Measurements from ENCODE around the gene MAP3K12. TPM values are rescaled to one million over a fixed set of nuclear protein-coding genes. Genes with fewer than 3 reads are reported as not detected.

MAP3K12 gene
- total and polyA plus RNA-seq, 4 donors, result 3.6 to 68.4 (median 32.8) TPM

Other genes starting within 250 kb of the MAP3K12 start
- gene ESPL1, start 231.2 kb downstream of the MAP3K12 start, total RNA-seq, result 1 to 10 TPM in 1 of 2 donors, under 1 TPM in 1; 0.49 to 2.8 TPM
- gene ESPL1, start 231.2 kb downstream of the MAP3K12 start, polyA plus RNA-seq, result 1 to 10 TPM in 1 of 2 donors, under 1 TPM in 1; 0.38 to 2.5 TPM
- 100 to 1,000 TPM; 386 to 452 TPM for gene PFDN5, start 203.9 kb downstream of the MAP3K12 start, total RNA-seq
- gene PFDN5, start 203.9 kb downstream of the MAP3K12 start, polyA plus RNA-seq, result 1,000 to 10,000 TPM; 1,642 to 3,916 TPM
- gene MYG1, start 199.8 kb downstream of the MAP3K12 start, total RNA-seq, result 10 to 100 TPM; 32.7 to 43.6 TPM
- 100 to 1,000 TPM in 1 of 2 donors, 10 to 100 TPM in 1; 38.6 to 112 TPM for gene MYG1, start 199.8 kb downstream of the MAP3K12 start, polyA plus RNA-seq
- 10 to 100 TPM; 33.3 to 45.3 TPM for gene AAAS, start 177.8 kb downstream of the MAP3K12 start, total RNA-seq
- gene AAAS, start 177.8 kb downstream of the MAP3K12 start, polyA plus RNA-seq, result 100 to 1,000 TPM in 1 of 2 donors, 10 to 100 TPM in 1; 15.3 to 109 TPM
- under 1 TPM in 1 of 2 donors, not detected in 1; 0.33 TPM for gene SP7, start 163.1 kb downstream of the MAP3K12 start, total RNA-seq
- not detected for gene SP7, start 163.1 kb downstream of the MAP3K12 start, polyA plus RNA-seq
- 10 to 100 TPM; 63.3 to 83.1 TPM for gene SP1, start 119.3 kb downstream of the MAP3K12 start, total RNA-seq
- 10 to 100 TPM in 1 of 2 donors, 1 to 10 TPM in 1; 7.4 to 17.3 TPM for gene SP1, start 119.3 kb downstream of the MAP3K12 start, polyA plus RNA-seq
- not detected for gene AMHR2, start 75.6 kb downstream of the MAP3K12 start, total RNA-seq
- under 1 TPM in 1 of 2 donors, not detected in 1; 0.26 TPM for gene AMHR2, start 75.6 kb downstream of the MAP3K12 start, polyA plus RNA-seq
- 100 to 1,000 TPM in 1 of 2 donors, 10 to 100 TPM in 1; 94.6 to 104 TPM for gene PRR13, start 57.7 kb downstream of the MAP3K12 start, total RNA-seq
- gene PRR13, start 57.7 kb downstream of the MAP3K12 start, polyA plus RNA-seq, result 100 to 1,000 TPM; 107 to 224 TPM
- gene PCBP2, start 47.4 kb downstream of the MAP3K12 start, total RNA-seq, result 100 to 1,000 TPM; 578 to 688 TPM
- gene PCBP2, start 47.4 kb downstream of the MAP3K12 start, polyA plus RNA-seq, result 100 to 1,000 TPM; 510 to 513 TPM
- 10 to 100 TPM; 11.5 to 22.5 TPM for gene TARBP2, start 1.8 kb upstream of the MAP3K12 start, total RNA-seq
- gene TARBP2, start 1.8 kb upstream of the MAP3K12 start, polyA plus RNA-seq, result 10 to 100 TPM in 1 of 2 donors, 1 to 10 TPM in 1; 8.8 to 36.3 TPM
- gene NPFF, start 8.0 kb upstream of the MAP3K12 start, total RNA-seq, result not detected
- gene NPFF, start 8.0 kb upstream of the MAP3K12 start, polyA plus RNA-seq, result 10 to 100 TPM in 1 of 2 donors, 1 to 10 TPM in 1; 5.1 to 14.4 TPM
- 10 to 100 TPM; 68.4 to 73.5 TPM for gene ATF7, start 126.9 kb upstream of the MAP3K12 start, total RNA-seq
- gene ATF7, start 126.9 kb upstream of the MAP3K12 start, polyA plus RNA-seq, result 10 to 100 TPM; 25.7 to 29.5 TPM
- gene ATP5MC2, start 176.6 kb upstream of the MAP3K12 start, total RNA-seq, result 100 to 1,000 TPM; 152 to 183 TPM
- gene ATP5MC2, start 176.6 kb upstream of the MAP3K12 start, polyA plus RNA-seq, result 100 to 1,000 TPM; 389 to 390 TPM
- 100 to 1,000 TPM; 242 to 259 TPM for gene CALCOCO1, start 228.0 kb upstream of the MAP3K12 start, total RNA-seq
- 100 to 1,000 TPM in 1 of 2 donors, 10 to 100 TPM in 1; 88.5 to 299 TPM for gene CALCOCO1, start 228.0 kb upstream of the MAP3K12 start, polyA plus RNA-seq

All from aorta (tissue), 4 donors.